Progenitor cell of endocrine pancreas (in vitro differentiated cells): Measurements from ENCODE around the gene EDNRA. TPM values are rescaled to one million over a fixed set of nuclear protein-coding genes. Genes with fewer than 3 reads are reported as not detected.

ENCODE experiments used
- DNase-seq: peaks from one replicate; pipeline ENCODE4 v3.0.0; 2021; ENCODE audit warnings: low spot score; ENCODE audit not compliant: unreplicated experiment
- H3K27ac Mint-ChIP-seq: 2 replicates; pipeline ENCODE4 v1.8.0; 2021; ENCODE audit warnings: mild to moderate bottlenecking, moderate library complexity, mixed read lengths
- H3K27me3 Mint-ChIP-seq: 2 replicates; pipeline ENCODE4 v1.8.0; 2021; ENCODE audit warnings: mixed read lengths
- H3K36me3 Mint-ChIP-seq: 2 replicates; pipeline ENCODE4 v1.8.0; 2022; ENCODE audit warnings: mixed read lengths; ENCODE audit not compliant: insufficient read depth
- H3K4me1 Mint-ChIP-seq: 2 replicates; pipeline ENCODE4 v1.8.0; 2021; ENCODE audit warnings: low read depth, mixed read lengths
- H3K4me3 Mint-ChIP-seq: 2 replicates; pipeline ENCODE4 v1.8.0; 2021; ENCODE audit warnings: low read depth, mild to moderate bottlenecking, moderate library complexity, mixed read lengths
- H3K9me3 Mint-ChIP-seq: 2 replicates; pipeline ENCODE4 v1.8.0; 2021; ENCODE audit warnings: low read depth, mixed read lengths
- CTCF ChIP-seq: fragments of 200-600 bp; sonication (generic); IDR thresholded peaks from one replicate; pipeline ENCODE4 v1.5.0; 2021; ENCODE audit warnings: antibody characterized with exemption, mild to moderate bottlenecking; ENCODE audit not compliant: unreplicated experiment
- total RNA-seq: library from RNA; stranded (reverse); gene quantifications from 2 replicates; pipeline ENCODE4 v1.2.1, GENCODE V29; 2021

Gene EDNRA
- total RNA-seq, 1 donor from 2014 or later = 12.2 TPM

GRCh38 chr4:147456706-147457105 is 24.2 kb upstream of the EDNRA start:
- H3K9me3 Mint-ChIP-seq = no peaks in the 10 kb centered on the region
- no peak for TF ChIP-seq CTCF
- H3K36me3 Mint-ChIP-seq = no peaks in the 10 kb centered on the region
- DNase-seq = no peak
- no peak overlapping the region for H3K4me3 Mint-ChIP-seq
- no peaks in the 10 kb centered on the region for H3K4me1 Mint-ChIP-seq
- no peak overlapping the region for H3K27ac Mint-ChIP-seq
- H3K27me3 Mint-ChIP-seq = no peaks in the 10 kb centered on the region

GRCh38 chr4:147461161-147461560 is 19.7 kb upstream of the EDNRA start:
- no peaks in the 10 kb centered on the region for H3K27me3 Mint-ChIP-seq
- no peak for DNase-seq
- no peak overlapping the region for H3K4me3 Mint-ChIP-seq
- no peak for TF ChIP-seq CTCF
- H3K36me3 Mint-ChIP-seq = no peaks in the 10 kb centered on the region
- H3K4me1 Mint-ChIP-seq = no peaks in the 10 kb centered on the region
- H3K27ac Mint-ChIP-seq = no peak overlapping the region
- H3K9me3 Mint-ChIP-seq = peaks cover 4% of the 10 kb centered on the region

- H3K27me3 Mint-ChIP-seq = no peaks in the 10 kb centered on the region
- peaks cover 4% of the 10 kb centered on the region for H3K9me3 Mint-ChIP-seq
- no peak for DNase-seq
- no peak for TF ChIP-seq CTCF
- H3K4me1 Mint-ChIP-seq = no peaks in the 10 kb centered on the region
- no peak overlapping the region for H3K4me3 Mint-ChIP-seq
- H3K27ac Mint-ChIP-seq = no peak overlapping the region
- no peaks in the 10 kb centered on the region for H3K36me3 Mint-ChIP-seq
Observed at GRCh38 chr4:147463065-147463464, 17.8 kb upstream of the EDNRA start.

GRCh38 chr4:147465461-147465860 is 15.4 kb upstream of the EDNRA start:
- TF ChIP-seq CTCF = no peak
- Mint-ChIP-seq H3K27ac (no peak overlapping the region), H3K36me3 (peaks cover 1% of the 10 kb centered on the region), H3K27me3 (no peaks in the 10 kb centered on the region), H3K4me3 (no peak overlapping the region), H3K4me1 (no peaks in the 10 kb centered on the region), H3K9me3 (peaks cover 9% of the 10 kb centered on the region)
- DNase-seq = no peak

GRCh38 chr4:147477439-147477838 is 3.5 kb upstream of the EDNRA start:
- Mint-ChIP-seq H3K4me1 (peaks cover 9% of the 10 kb centered on the region), H3K36me3 (no peaks in the 10 kb centered on the region), H3K9me3 (no peaks in the 10 kb centered on the region), H3K27me3 (peaks cover 12% of the 10 kb centered on the region), H3K4me3 (no peak overlapping the region), H3K27ac (no peak overlapping the region)
- DNase-seq = no peak
- no peak for TF ChIP-seq CTCF
